Measurements from ENCODE around the gene HOXD4. TPM values are rescaled to one million over a fixed set of nuclear protein-coding genes. Genes with fewer than 3 reads are reported as not detected.

Gene HOXD4
- total RNA-seq, 4 donors from 2014 or later, result 3.8 to 17.1 (median 16.6) TPM

- Histone ChIP-seq H3K36me3 (no peaks in the 10 kb centered on the region), H3K27me3 (peaks cover 0 to 93% of the 10 kb centered on the region in 2 donors), H3K27ac (peak overlapping the region in 2 of 4 donors; percentile 50 to 64), H3K4me3 (peak overlapping the region; percentile 41 to 69 (median 50)), H3K4me1 (peaks cover 0 to 27% (median 11%) of the 10 kb centered on the region in 4 donors), H3K9me3 (no peaks in the 10 kb centered on the region)
- no peak for DNase-seq (ENCODE audit: low spot score in 2 of 2)
- 2 to 3% methylated on average over 52 to 60 of the region's 98 CpGs for WGBS, 2 donors
- TF ChIP-seq CTCF (IDR thresholded peaks at IDR 0.05) (no peak), POLR2A (IDR thresholded peaks at IDR 0.05) (no peak), EP300 (IDR thresholded peaks at IDR 0.05) (no peak)
Observed at GRCh38 chr2:176188774-176189680, 37.7 kb downstream of the HOXD4 start.

- WGBS, 2 donors, result 31 to 33% methylated on average over 28 of the region's 28 CpGs
- H3K4me1 ChIP-seq, result peaks cover 0 to 27% (median 11%) of the 10 kb centered on the region in 4 donors
- H3K27me3 ChIP-seq, result peaks cover 0 to 93% of the 10 kb centered on the region in 2 donors
Observed at GRCh38 chr2:176189681-176190641, 38.6 kb downstream of the HOXD4 start.

GRCh38 chr2:176192351-176192750 lies 41.0 kb downstream of the HOXD4 start:
- peaks cover 0 to 27% (median 11%) of the 10 kb centered on the region in 4 donors for H3K4me1 ChIP-seq
- H3K27me3 ChIP-seq, result peaks cover 0 to 92% of the 10 kb centered on the region in 2 donors
- no peaks in the 10 kb centered on the region for H3K9me3 ChIP-seq
- 50 to 54% methylated on average over 1 of the region's 1 CpG for WGBS, 2 donors
- no peaks in the 10 kb centered on the region for H3K36me3 ChIP-seq
- DNase-seq (ENCODE audit: low spot score in 2 of 2), result no peak
- TF ChIP-seq CTCF (IDR thresholded peaks at IDR 0.05) (no peak), EP300 (IDR thresholded peaks at IDR 0.05) (no peak), POLR2A (IDR thresholded peaks at IDR 0.05) (no peak)
- H3K27ac ChIP-seq, result no peak overlapping the region
- H3K4me3 ChIP-seq, result no peak overlapping the region

More at GRCh38 chr2:176189681-176190641, 38.6 kb downstream of the HOXD4 start:
- no peak for DNase-seq (ENCODE audit: low spot score in 2 of 2)
- H3K9me3 ChIP-seq, result no peaks in the 10 kb centered on the region
- no peak overlapping the region for H3K27ac ChIP-seq
- no peak for TF ChIP-seq POLR2A (IDR thresholded peaks at IDR 0.05)
- no peak for TF ChIP-seq CTCF (IDR thresholded peaks at IDR 0.05)
- TF ChIP-seq EP300 (IDR thresholded peaks at IDR 0.05), result no peak
- H3K36me3 ChIP-seq, result no peaks in the 10 kb centered on the region
- peak overlapping the region; percentile 5 to 69 (median 44) for H3K4me3 ChIP-seq

GRCh38 chr2:176193048-176193447 lies 41.7 kb downstream of the HOXD4 start:
- no peak for DNase-seq (ENCODE audit: low spot score in 2 of 2)
- no peak for TF ChIP-seq POLR2A (IDR thresholded peaks at IDR 0.05)
- Histone ChIP-seq H3K4me3 (no peak overlapping the region), H3K27me3 (peaks cover 0 to 90% of the 10 kb centered on the region in 2 donors), H3K36me3 (no peaks in the 10 kb centered on the region), H3K4me1 (peaks cover 0 to 20% (median 11%) of the 10 kb centered on the region in 4 donors), H3K9me3 (no peaks in the 10 kb centered on the region), H3K27ac (no peak overlapping the region)
- WGBS, 2 donors, result 26 to 27% methylated on average over 1 of the region's 1 CpG

GRCh38 chr2:176199902-176200301 lies 48.6 kb downstream of the HOXD4 start:
- Histone ChIP-seq H3K4me3 (no peak overlapping the region), H3K9me3 (peaks cover 0 to 13% (median 0%) of the 10 kb centered on the region in 4 donors), H3K4me1 (no peaks in the 10 kb centered on the region), H3K27me3 (peaks cover 0 to 29% of the 10 kb centered on the region in 2 donors), H3K27ac (no peak overlapping the region), H3K36me3 (no peaks in the 10 kb centered on the region)
- no peak for DNase-seq (ENCODE audit: low spot score in 2 of 2)
- TF ChIP-seq CTCF (IDR thresholded peaks at IDR 0.05) (no peak), POLR2A (IDR thresholded peaks at IDR 0.05) (no peak), EP300 (IDR thresholded peaks at IDR 0.05) (no peak)
